GM12878 (cell line): Measurements from ENCODE around the gene TAS2R60.

Source experiments
- BMI1 ChIP-seq: fragments of 450-650 bp; IDR thresholded peaks from 2 replicates; pipeline ENCODE4 v1.6.1; 2016; ENCODE audit warnings: mild to moderate bottlenecking, moderate library complexity, borderline replicate concordance
- EP300 ChIP-seq, 2 experiments: fragments of 150-350 bp in 1 of 2; IDR thresholded peaks; 2 replicates each; pipeline ENCODE4 v1.6.1; 2011 to 2012; ENCODE audit warnings: low read depth in 2 of 2, low read length in 2 of 2, borderline replicate concordance in 1 of 2, improper control_type of control experiment in 1 of 2, inconsistent platforms in 1 of 2; ENCODE audit not compliant: control insufficient read depth in 1 of 2
- POLR2A ChIP-seq: IDR thresholded peaks from 2 replicates; pipeline ENCODE4 v1.6.1; 2011; ENCODE audit warnings: low read depth, mild to moderate bottlenecking, low read length
- SIN3A ChIP-seq: IDR thresholded peaks from 2 replicates; pipeline ENCODE4 v1.6.1; 2012; ENCODE audit warnings: low read depth, low read length, improper control_type of control experiment
- SUPT20H ChIP-seq: IDR thresholded peaks from 2 replicates; pipeline ENCODE4 v1.6.1; 2011; ENCODE audit warnings: low read depth, mild to moderate bottlenecking, low read length, moderate library complexity, borderline replicate concordance; ENCODE audit not compliant: control insufficient read depth
- TAF1 ChIP-seq: IDR thresholded peaks from 2 replicates; pipeline ENCODE4 v1.6.1; 2011; ENCODE audit warnings: mild to moderate bottlenecking, low read depth, low read length, borderline replicate concordance
- ZBTB33 ChIP-seq: fragments of 450-650 bp; IDR thresholded peaks from 2 replicates; pipeline ENCODE4 v1.6.1; 2017; ENCODE audit warnings: mild to moderate bottlenecking
- TF ChIP-seq, protein P1 (sequence below): IDR thresholded peaks from 2 replicates; pipeline ENCODE4 v1.6.1; 2011; ENCODE audit warnings: low read depth, low read length, improper control_type of control experiment, borderline replicate concordance
- TF ChIP-seq, protein P2 (sequence below), 3 experiments: IDR thresholded peaks in 2 of 3; conservative IDR thresholded peaks in 1 of 3; 2 replicates each; pipeline ENCODE4 v1.5.1; 2011; ENCODE audit warnings: low read depth in 3 of 3, low read length in 3 of 3, mild to moderate bottlenecking in 3 of 3, control low read depth in 2 of 3, moderate library complexity in 2 of 3, inconsistent platforms in 1 of 3, mixed read lengths in 1 of 3; ENCODE audit not compliant: control insufficient read depth in 2 of 3, insufficient read depth in 1 of 3; ENCODE audit errors: extremely low read depth in 1 of 3

DNA sequence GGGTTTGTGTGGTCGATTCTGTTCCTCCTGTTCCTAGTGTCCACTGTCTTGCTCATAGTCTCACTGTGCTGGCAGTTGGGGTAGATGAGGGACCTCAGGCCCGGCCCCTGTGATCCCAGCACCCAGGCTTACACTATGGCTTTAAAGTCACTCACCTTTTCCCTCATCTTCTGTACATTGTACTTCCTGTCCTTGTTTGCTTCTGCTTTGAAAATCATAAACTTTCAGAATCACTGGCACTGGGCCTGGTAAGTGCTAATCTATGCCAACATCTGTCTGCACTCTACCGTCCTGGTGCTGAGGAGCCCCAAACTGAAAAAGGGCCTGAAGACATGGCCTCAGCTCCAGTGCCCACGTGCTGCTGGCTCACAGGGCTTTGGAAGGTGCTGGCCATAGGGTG is 5.7 kb upstream of the TAS2R60 start:
- TF ChIP-seq POLR2A (no peak), ZBTB33 (no peak), BMI1 (no peak), EP300 (IDR thresholded peaks at IDR 0.05; ENCODE audit: borderline replicate concordance in 1 of 2, control insufficient read depth in 1 of 2, low read depth in 2 of 2, low read length in 2 of 2) (no peak), SIN3A (no peak), SUPT20H (no peak), TAF1 (no peak)
- TF ChIP-seq, protein P1, sequence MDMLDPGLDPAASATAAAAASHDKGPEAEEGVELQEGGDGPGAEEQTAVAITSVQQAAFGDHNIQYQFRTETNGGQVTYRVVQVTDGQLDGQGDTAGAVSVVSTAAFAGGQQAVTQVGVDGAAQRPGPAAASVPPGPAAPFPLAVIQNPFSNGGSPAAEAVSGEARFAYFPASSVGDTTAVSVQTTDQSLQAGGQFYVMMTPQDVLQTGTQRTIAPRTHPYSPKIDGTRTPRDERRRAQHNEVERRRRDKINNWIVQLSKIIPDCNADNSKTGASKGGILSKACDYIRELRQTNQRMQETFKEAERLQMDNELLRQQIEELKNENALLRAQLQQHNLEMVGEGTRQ: no peak
- TF ChIP-seq, protein P2, sequence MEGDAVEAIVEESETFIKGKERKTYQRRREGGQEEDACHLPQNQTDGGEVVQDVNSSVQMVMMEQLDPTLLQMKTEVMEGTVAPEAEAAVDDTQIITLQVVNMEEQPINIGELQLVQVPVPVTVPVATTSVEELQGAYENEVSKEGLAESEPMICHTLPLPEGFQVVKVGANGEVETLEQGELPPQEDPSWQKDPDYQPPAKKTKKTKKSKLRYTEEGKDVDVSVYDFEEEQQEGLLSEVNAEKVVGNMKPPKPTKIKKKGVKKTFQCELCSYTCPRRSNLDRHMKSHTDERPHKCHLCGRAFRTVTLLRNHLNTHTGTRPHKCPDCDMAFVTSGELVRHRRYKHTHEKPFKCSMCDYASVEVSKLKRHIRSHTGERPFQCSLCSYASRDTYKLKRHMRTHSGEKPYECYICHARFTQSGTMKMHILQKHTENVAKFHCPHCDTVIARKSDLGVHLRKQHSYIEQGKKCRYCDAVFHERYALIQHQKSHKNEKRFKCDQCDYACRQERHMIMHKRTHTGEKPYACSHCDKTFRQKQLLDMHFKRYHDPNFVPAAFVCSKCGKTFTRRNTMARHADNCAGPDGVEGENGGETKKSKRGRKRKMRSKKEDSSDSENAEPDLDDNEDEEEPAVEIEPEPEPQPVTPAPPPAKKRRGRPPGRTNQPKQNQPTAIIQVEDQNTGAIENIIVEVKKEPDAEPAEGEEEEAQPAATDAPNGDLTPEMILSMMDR (IDR thresholded peaks at IDR 0.05 in 2 of 3, conservative IDR thresholded peaks at IDR 0.05 in 1 of 3; ENCODE audit: control insufficient read depth in 2 of 3, extremely low read depth in 1 of 3, insufficient read depth in 1 of 3, low read depth in 3 of 3, low read length in 3 of 3): no peak
